Measurements from ENCODE around the gene UTS2. TPM values are rescaled to one million over a fixed set of nuclear protein-coding genes. Genes with fewer than 3 reads are reported as not detected.
A peak's percentile ranks its signal among the peaks of the same experiment; 100 is the strongest.

UTS2 gene
- total RNA-seq (2021): 13.8 and 31.0 TPM in 2 replicates
- Bru-seq, nascent RNA: percentile 50 among the genes with signal in this experiment
- percentile 35 among the genes with signal in this experiment for BruChase-seq, experiment 1, labeled RNA remaining after a 2-hour chase
- BruChase-seq, experiment 2, labeled RNA remaining after a 6-hour chase: percentile 47 among the genes with signal in this experiment
- long read RNA-seq, transcript UTS2-202 (4 exons, 559 nt): major isoform, 31 of 32 reads
- long read RNA-seq, partial matches to known transcripts: 0 of 32 reads
- long read RNA-seq, other reads (novel, unspliced or antisense): 1 of 32 reads

DNA sequence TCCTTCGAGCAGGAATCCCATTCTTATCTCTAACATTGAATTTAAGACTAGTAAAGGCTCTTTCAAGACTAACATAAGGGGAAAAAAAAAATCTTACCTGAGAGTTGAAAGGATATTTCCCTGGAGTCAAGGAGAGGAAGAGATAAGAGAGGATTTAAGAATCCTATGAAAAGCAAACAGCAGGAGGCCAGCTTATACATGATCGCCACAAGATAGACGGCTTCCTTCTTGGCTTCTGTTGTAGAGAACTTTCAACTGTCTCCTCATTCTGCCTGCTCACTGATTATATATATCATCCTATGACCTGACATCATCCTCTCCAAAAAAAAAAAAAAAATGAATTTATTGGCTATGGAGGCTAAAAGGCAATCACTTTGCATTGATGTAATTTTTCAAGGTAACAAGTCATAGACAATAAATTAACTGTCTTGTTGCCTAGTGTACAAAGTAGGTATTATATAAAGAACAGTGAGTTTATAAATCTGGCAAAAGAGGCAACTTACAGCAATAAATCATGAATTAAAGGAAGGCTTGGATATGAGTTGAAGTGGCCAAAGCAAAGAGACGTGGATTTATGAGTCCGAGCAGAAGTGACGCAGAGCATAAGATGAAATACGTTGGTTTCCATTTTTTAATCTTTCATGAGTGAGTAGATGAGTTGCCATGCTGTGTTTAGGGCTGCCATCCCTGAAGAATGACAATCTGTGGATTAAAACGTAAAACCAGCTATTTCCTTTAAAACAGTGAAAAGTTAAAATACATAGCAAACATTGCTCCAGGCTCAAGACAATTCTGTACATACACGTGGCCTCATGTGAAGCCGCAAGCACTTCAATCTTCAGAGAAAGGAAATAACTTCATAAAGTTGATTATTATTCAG, at the start of gene UTS2:
Gene UTS2, minus strand, starts transcription at position 262 of the 880 bp plus-strand sequence. Its CDS starts 62 bp downstream, at position 200.
- H3K27me3 ChIP-seq (replicated peaks; ENCODE audit: insufficient read depth, low read depth, low read length, poor library complexity): no peaks in the 10 kb centered on the region
- intact Hi-C loops (cut with micrococcal nuclease; ENCODE audit: unreplicated experiment): no loop called here
- ChIA-PET CTCF (interaction anchor here (0.7 kb wide), 1 partner anchor 100 kb away, joined by 3 read pairs; no protein-coding TSS in a partner anchor), POLR2A (ENCODE audit: low non-redundant PET) (no interaction called here)
- peak within 1 kb of the TSS; percentile 18 for H3K4me3 ChIP-seq (ENCODE audit: low read depth, low read length, poor library complexity, severe bottlenecking)
- no peaks in the 10 kb centered on the region for H3K9me3 ChIP-seq (ENCODE audit: low read depth, low read length, poor library complexity, severe bottlenecking)
- TF ChIP-seq EZH2 (IDR thresholded peaks at IDR 0.05; ENCODE audit: borderline replicate concordance, low read depth, low read length, poor library complexity, severe bottlenecking) (no peak), CTCF (conservative IDR thresholded peaks at IDR 0.05; ENCODE audit: low read depth, low read length) (no peak)
- H3K36me3 ChIP-seq (ENCODE audit: insufficient read depth, low read length, poor library complexity, severe bottlenecking): no peaks in the 10 kb centered on the region
- no TSS peak for BruUV-seq (replicated peaks)
- peak; percentile 89 for DNase-seq (ENCODE audit: low spot score)
- H3K4me1 ChIP-seq (ENCODE audit: insufficient read depth, low read length, poor library complexity, severe bottlenecking): peaks cover 51% of the 10 kb centered on the region
- H3K27ac ChIP-seq (ENCODE audit: low read depth, low read length, poor library complexity, severe bottlenecking): peak within 1 kb of the TSS; percentile 77

- H3K27ac ChIP-seq (ENCODE audit: low read depth, low read length, poor library complexity, severe bottlenecking): no peak overlapping the region
- no peaks in the 10 kb centered on the region for H3K9me3 ChIP-seq (ENCODE audit: low read depth, low read length, poor library complexity, severe bottlenecking)
- ChIA-PET CTCF (interaction anchor here (0.5 to 0.7 kb wide), 2 partner anchors 91 to 266 kb away, joined by 3 to 4 read pairs; no protein-coding TSS in a partner anchor), POLR2A (ENCODE audit: low non-redundant PET) (interaction anchor here (0.6 kb wide), 1 partner anchor 60 kb away, joined by 6 read pairs; no protein-coding TSS in a partner anchor)
- H3K4me3 ChIP-seq (ENCODE audit: low read depth, low read length, poor library complexity, severe bottlenecking): no peak overlapping the region
- intact Hi-C loops (cut with micrococcal nuclease; ENCODE audit: unreplicated experiment): loop anchor here (10.0 kb wide), 1 partner anchor 65 kb away; the partner anchor contains the start of gene PARK7
- H3K36me3 ChIP-seq (ENCODE audit: insufficient read depth, low read length, poor library complexity, severe bottlenecking): no peaks in the 10 kb centered on the region
- H3K27me3 ChIP-seq (replicated peaks; ENCODE audit: insufficient read depth, low read depth, low read length, poor library complexity): no peaks in the 10 kb centered on the region
- H3K4me1 ChIP-seq (ENCODE audit: insufficient read depth, low read length, poor library complexity, severe bottlenecking): peaks cover 4% of the 10 kb centered on the region
- TF ChIP-seq CTCF (conservative IDR thresholded peaks at IDR 0.05; ENCODE audit: low read depth, low read length) (no peak), EZH2 (IDR thresholded peaks at IDR 0.05; ENCODE audit: borderline replicate concordance, low read depth, low read length, poor library complexity, severe bottlenecking) (no peak)
- no peak for DNase-seq (ENCODE audit: low spot score)
- BruUV-seq (replicated peaks): no TSS peak
Measured at GRCh38 chr1:7899741-7900140, 46.9 kb upstream of the UTS2 start.

DNA sequence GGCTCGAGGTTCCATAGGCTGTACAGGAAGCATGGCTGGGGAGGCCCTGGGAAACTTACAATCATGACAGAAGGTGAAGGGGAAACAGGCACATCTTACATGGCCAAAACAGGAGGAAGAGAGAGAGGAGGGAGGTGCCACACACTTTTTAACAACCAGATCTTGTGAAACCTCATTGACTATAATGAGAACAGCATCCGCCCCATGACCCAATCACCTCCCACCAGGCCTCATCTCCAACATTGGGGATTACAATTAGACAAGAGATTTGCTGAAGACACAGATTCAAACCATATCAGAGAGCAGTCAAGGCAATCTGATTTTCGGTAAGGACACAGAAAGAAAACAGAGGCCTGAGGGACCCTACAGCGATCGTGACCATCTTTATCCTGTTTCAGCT, 46.1 kb upstream of the UTS2 start:
- TF ChIP-seq CTCF (conservative IDR thresholded peaks at IDR 0.05; ENCODE audit: low read depth, low read length): no peak
- TF ChIP-seq EZH2 (IDR thresholded peaks at IDR 0.05; ENCODE audit: borderline replicate concordance, low read depth, low read length, poor library complexity, severe bottlenecking): no peak
- Histone ChIP-seq H3K4me1 (ENCODE audit: insufficient read depth, low read length, poor library complexity, severe bottlenecking) (peaks cover 4% of the 10 kb centered on the region), H3K27ac (ENCODE audit: low read depth, low read length, poor library complexity, severe bottlenecking) (no peak overlapping the region), H3K36me3 (ENCODE audit: insufficient read depth, low read length, poor library complexity, severe bottlenecking) (no peaks in the 10 kb centered on the region), H3K9me3 (ENCODE audit: low read depth, low read length, poor library complexity, severe bottlenecking) (no peaks in the 10 kb centered on the region), H3K27me3 (replicated peaks; ENCODE audit: insufficient read depth, low read depth, low read length, poor library complexity) (no peaks in the 10 kb centered on the region), H3K4me3 (ENCODE audit: low read depth, low read length, poor library complexity, severe bottlenecking) (no peak overlapping the region)
- ChIA-PET CTCF (interaction anchor here (0.5 kb wide), 1 partner anchor 267 kb away, joined by 4 read pairs; no protein-coding TSS in a partner anchor), POLR2A (ENCODE audit: low non-redundant PET) (no interaction called here)
- intact Hi-C loops (cut with micrococcal nuclease; ENCODE audit: unreplicated experiment): no loop called here
- DNase-seq (ENCODE audit: low spot score): no peak
- no TSS peak for BruUV-seq (replicated peaks)

All from A673 (cell line).